ENCODE results near the gene MAP2K4.

The MAP2K4 gene

GRCh38 chr17:12055889-12056288, 35.2 kb downstream of the MAP2K4 start:
- Mint-ChIP-seq H3K9me3 (no peaks in the 10 kb centered on the region), H3K4me3 (peak overlapping the region; percentile 12 to 45), H3K4me1 (peaks cover 67% of the 10 kb centered on the region), H3K27ac (peak overlapping the region; percentile 52 to 91), H3K27me3 (no peaks in the 10 kb centered on the region)
- DNase-seq (no peak), ATAC-seq (peak; percentile 59)

- no peaks in the 10 kb centered on the region for H3K9me3 Mint-ChIP-seq
- ATAC-seq (no peak), DNase-seq (no peak)
- no peaks in the 10 kb centered on the region for H3K27me3 Mint-ChIP-seq
- H3K27ac Mint-ChIP-seq, result peak overlapping the region in 1 of 2 donors; percentile 78
- H3K4me3 Mint-ChIP-seq, result peak overlapping the region; percentile 12 to 45
- H3K4me1 Mint-ChIP-seq, result peaks cover 50% of the 10 kb centered on the region
Observed at GRCh38 chr17:12057520-12057919, 36.8 kb downstream of the MAP2K4 start.

- DNase-seq (no peak), ATAC-seq (no peak)
- Mint-ChIP-seq H3K4me1 (peaks cover 41% of the 10 kb centered on the region), H3K9me3 (no peaks in the 10 kb centered on the region), H3K4me3 (no peak overlapping the region), H3K27ac (no peak overlapping the region), H3K27me3 (no peaks in the 10 kb centered on the region)
Observed at GRCh38 chr17:12058535-12058934, 37.9 kb downstream of the MAP2K4 start.

- H3K27me3 Mint-ChIP-seq, result no peaks in the 10 kb centered on the region
- no peak overlapping the region for H3K27ac Mint-ChIP-seq
- H3K4me1 Mint-ChIP-seq, result peaks cover 9% of the 10 kb centered on the region
- no peak overlapping the region for H3K4me3 Mint-ChIP-seq
- ATAC-seq, result no peak
- H3K9me3 Mint-ChIP-seq, result no peaks in the 10 kb centered on the region
- DNase-seq, result no peak
Observed at GRCh38 chr17:12062249-12062648, 41.6 kb downstream of the MAP2K4 start.

GRCh38 chr17:12064395-12064794, 43.7 kb downstream of the MAP2K4 start:
- Mint-ChIP-seq H3K4me3 (no peak overlapping the region), H3K9me3 (no peaks in the 10 kb centered on the region), H3K27ac (no peak overlapping the region), H3K4me1 (no peaks in the 10 kb centered on the region), H3K27me3 (no peaks in the 10 kb centered on the region)
- no peak for ATAC-seq
- no peak for DNase-seq

- H3K27ac Mint-ChIP-seq, result no peak overlapping the region
- no peaks in the 10 kb centered on the region for H3K9me3 Mint-ChIP-seq
- no peak overlapping the region for H3K4me3 Mint-ChIP-seq
- no peak for ATAC-seq
- no peak for DNase-seq
- H3K4me1 Mint-ChIP-seq, result no peaks in the 10 kb centered on the region
- H3K27me3 Mint-ChIP-seq, result no peaks in the 10 kb centered on the region
Observed at GRCh38 chr17:12067485-12067884, 46.8 kb downstream of the MAP2K4 start.

GRCh38 chr17:12068946-12069345, 48.3 kb downstream of the MAP2K4 start:
- H3K27ac Mint-ChIP-seq, result no peak overlapping the region
- no peaks in the 10 kb centered on the region for H3K27me3 Mint-ChIP-seq
- H3K4me1 Mint-ChIP-seq, result peaks cover under 1% of the 10 kb centered on the region
- no peak overlapping the region for H3K4me3 Mint-ChIP-seq
- ATAC-seq (no peak), DNase-seq (no peak)
- H3K9me3 Mint-ChIP-seq, result no peaks in the 10 kb centered on the region

- no peak for DNase-seq
- H3K4me1 Mint-ChIP-seq, result peaks cover 5% of the 10 kb centered on the region
Observed at GRCh38 chr17:12070561-12070960, 49.9 kb downstream of the MAP2K4 start.

GRCh38 chr17:12074346-12074745, 53.7 kb downstream of the MAP2K4 start:
- Mint-ChIP-seq H3K4me3 (no peak overlapping the region), H3K9me3 (no peaks in the 10 kb centered on the region), H3K27me3 (no peaks in the 10 kb centered on the region), H3K27ac (peak overlapping the region in 1 of 2 donors; percentile 74), H3K4me1 (peaks cover 15% of the 10 kb centered on the region)
- DNase-seq (no peak), ATAC-seq (no peak)

More at GRCh38 chr17:12070561-12070960, 49.9 kb downstream of the MAP2K4 start:
- Mint-ChIP-seq H3K9me3 (no peaks in the 10 kb centered on the region), H3K27me3 (no peaks in the 10 kb centered on the region), H3K27ac (no peak overlapping the region), H3K4me3 (no peak overlapping the region)
- no peak for ATAC-seq

- Mint-ChIP-seq H3K9me3 (no peaks in the 10 kb centered on the region), H3K4me3 (no peak overlapping the region), H3K27ac (peak overlapping the region in 1 of 2 donors; percentile 53), H3K27me3 (no peaks in the 10 kb centered on the region), H3K4me1 (peaks cover 34% of the 10 kb centered on the region)
- DNase-seq (no peak), ATAC-seq (no peak)
Observed at GRCh38 chr17:12077773-12078172, 57.1 kb downstream of the MAP2K4 start.

- Mint-ChIP-seq H3K4me3 (no peak overlapping the region), H3K9me3 (no peaks in the 10 kb centered on the region), H3K27me3 (no peaks in the 10 kb centered on the region), H3K27ac (no peak overlapping the region), H3K4me1 (peaks cover 34% of the 10 kb centered on the region)
- ATAC-seq (no peak), DNase-seq (no peak)
Observed at GRCh38 chr17:12078791-12079190, 58.1 kb downstream of the MAP2K4 start.

- H3K9me3 Mint-ChIP-seq, result no peaks in the 10 kb centered on the region
- no peaks in the 10 kb centered on the region for H3K27me3 Mint-ChIP-seq
- no peak overlapping the region for H3K4me3 Mint-ChIP-seq
- H3K4me1 Mint-ChIP-seq, result peaks cover 48% of the 10 kb centered on the region
- DNase-seq (no peak), ATAC-seq (no peak)
- H3K27ac Mint-ChIP-seq, result no peak overlapping the region
Observed at GRCh38 chr17:12081720-12082119, 61.0 kb downstream of the MAP2K4 start.

- Mint-ChIP-seq H3K4me3 (no peak overlapping the region), H3K27ac (no peak overlapping the region), H3K9me3 (no peaks in the 10 kb centered on the region), H3K27me3 (no peaks in the 10 kb centered on the region), H3K4me1 (peaks cover 57% of the 10 kb centered on the region)
- no peak for DNase-seq
- no peak for ATAC-seq
Observed at GRCh38 chr17:12085076-12085949, 64.6 kb downstream of the MAP2K4 start.

GRCh38 chr17:12088035-12088434, 67.4 kb downstream of the MAP2K4 start:
- ATAC-seq, result no peak
- no peak for DNase-seq
- Mint-ChIP-seq H3K4me1 (peaks cover 52% of the 10 kb centered on the region), H3K9me3 (no peaks in the 10 kb centered on the region), H3K27me3 (no peaks in the 10 kb centered on the region), H3K27ac (no peak overlapping the region), H3K4me3 (no peak overlapping the region)

GRCh38 chr17:12089809-12090384, 69.2 kb downstream of the MAP2K4 start:
- DNase-seq (no peak), ATAC-seq (no peak)
- Mint-ChIP-seq H3K27ac (no peak overlapping the region), H3K9me3 (no peaks in the 10 kb centered on the region), H3K4me1 (peaks cover 50% of the 10 kb centered on the region), H3K4me3 (no peak overlapping the region), H3K27me3 (no peaks in the 10 kb centered on the region)

- DNase-seq (no peak), ATAC-seq (no peak)
- Mint-ChIP-seq H3K4me1 (peaks cover 16% of the 10 kb centered on the region), H3K27me3 (no peaks in the 10 kb centered on the region), H3K4me3 (no peak overlapping the region), H3K27ac (no peak overlapping the region), H3K9me3 (no peaks in the 10 kb centered on the region)
Observed at GRCh38 chr17:12094336-12094735, 73.7 kb downstream of the MAP2K4 start.
